Cardiac muscle cell (in vitro differentiated cells and primary cell): Measurements from ENCODE around the gene PLEKHF1. TPM values are rescaled to one million over a fixed set of nuclear protein-coding genes. Genes with fewer than 3 reads are reported as not detected.

ENCODE experiments used
- DNase-seq, 2 donors: peaks; one replicate each; pipeline versions ENCODE4 v3.0.0 to v3.0.0-alpha.2; 2010 to 2017; ENCODE audit warnings: low read depth in 1 of 2, low spot score in 1 of 2
- H3K27ac ChIP-seq: fragments of 200-600 bp; sonication (generic); 2 replicates; pipeline ENCODE4 v1.5.1; 2016
- H3K27me3 ChIP-seq: fragments of 200-600 bp; sonication (generic); 2 replicates; pipeline ENCODE4 v1.6.0; 2016; ENCODE audit warnings: control low read depth
- H3K36me3 ChIP-seq: fragments of 200-600 bp; sonication (generic); 2 replicates; pipeline ENCODE4 v1.5.1; 2016; ENCODE audit warnings: control low read depth
- H3K4me1 ChIP-seq: fragments of 200-600 bp; sonication (generic); 2 replicates; pipeline ENCODE4 v1.8.1; 2017; ENCODE audit warnings: low read depth, mild to moderate bottlenecking, mixed run types
- H3K4me3 ChIP-seq: fragments of 200-600 bp; sonication (generic); 2 replicates; pipeline ENCODE4 v1.5.1; 2016; ENCODE audit warnings: mild to moderate bottlenecking
- H3K9me3 ChIP-seq: fragments of 200-600 bp; sonication (generic); 2 replicates; pipeline ENCODE4 v1.5.1; 2017; ENCODE audit warnings: low read depth, mild to moderate bottlenecking, control low read depth
- polyA plus RNA-seq: library from polyadenylated mRNA; unstranded; fragments of >200 nt; fragmentation: Nextera tagmentation; extraction: Ambion mirVana; gene quantifications from 2 replicates; pipeline ENCODE4 v1.2.1, GENCODE V29; 2016
- total RNA-seq: library from RNA; depleted of rRNA; stranded (reverse); fragments of >200 nt; gene quantifications from 2 replicates; pipeline ENCODE4 v1.2.3, GENCODE V29; 2016
- TF ChIP-seq, protein P1 (sequence below): IDR thresholded peaks from 2 replicates; pipeline ENCODE4 v1.5.1; 2012; ENCODE audit warnings: low read depth, mild to moderate bottlenecking, low read length

PLEKHF1 gene
- total and polyA plus RNA-seq, 2 experiments from 2014 or later, result 2.3 to 3.0 TPM

DNA sequence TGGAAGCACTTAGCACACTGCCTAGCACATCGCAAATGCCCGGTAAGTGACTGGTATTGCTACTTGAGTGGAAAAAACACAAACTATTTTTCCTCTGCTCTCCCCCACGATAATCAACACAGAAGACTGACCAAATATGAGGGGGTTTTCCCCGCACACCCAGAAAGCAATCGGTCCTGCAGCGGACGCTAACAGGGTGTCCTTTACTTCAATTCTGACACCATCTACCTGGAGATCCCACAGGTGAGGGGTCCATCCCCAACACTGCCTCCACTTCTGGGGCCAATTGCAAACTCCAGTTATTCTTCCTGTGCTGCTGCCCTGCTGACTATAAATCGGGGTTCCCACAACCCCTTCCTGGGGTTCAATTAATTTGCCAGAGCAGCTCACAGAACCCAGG, 26.2 kb upstream of the PLEKHF1 start:
- Histone ChIP-seq H3K4me3 (no peak overlapping the region), H3K9me3 (no peaks in the 10 kb centered on the region), H3K27ac (no peak overlapping the region), H3K36me3 (no peaks in the 10 kb centered on the region), H3K4me1 (no peaks in the 10 kb centered on the region), H3K27me3 (no peaks in the 10 kb centered on the region)
- TF ChIP-seq, protein P1, sequence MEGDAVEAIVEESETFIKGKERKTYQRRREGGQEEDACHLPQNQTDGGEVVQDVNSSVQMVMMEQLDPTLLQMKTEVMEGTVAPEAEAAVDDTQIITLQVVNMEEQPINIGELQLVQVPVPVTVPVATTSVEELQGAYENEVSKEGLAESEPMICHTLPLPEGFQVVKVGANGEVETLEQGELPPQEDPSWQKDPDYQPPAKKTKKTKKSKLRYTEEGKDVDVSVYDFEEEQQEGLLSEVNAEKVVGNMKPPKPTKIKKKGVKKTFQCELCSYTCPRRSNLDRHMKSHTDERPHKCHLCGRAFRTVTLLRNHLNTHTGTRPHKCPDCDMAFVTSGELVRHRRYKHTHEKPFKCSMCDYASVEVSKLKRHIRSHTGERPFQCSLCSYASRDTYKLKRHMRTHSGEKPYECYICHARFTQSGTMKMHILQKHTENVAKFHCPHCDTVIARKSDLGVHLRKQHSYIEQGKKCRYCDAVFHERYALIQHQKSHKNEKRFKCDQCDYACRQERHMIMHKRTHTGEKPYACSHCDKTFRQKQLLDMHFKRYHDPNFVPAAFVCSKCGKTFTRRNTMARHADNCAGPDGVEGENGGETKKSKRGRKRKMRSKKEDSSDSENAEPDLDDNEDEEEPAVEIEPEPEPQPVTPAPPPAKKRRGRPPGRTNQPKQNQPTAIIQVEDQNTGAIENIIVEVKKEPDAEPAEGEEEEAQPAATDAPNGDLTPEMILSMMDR, result no peak
- no peak for DNase-seq

DNA sequence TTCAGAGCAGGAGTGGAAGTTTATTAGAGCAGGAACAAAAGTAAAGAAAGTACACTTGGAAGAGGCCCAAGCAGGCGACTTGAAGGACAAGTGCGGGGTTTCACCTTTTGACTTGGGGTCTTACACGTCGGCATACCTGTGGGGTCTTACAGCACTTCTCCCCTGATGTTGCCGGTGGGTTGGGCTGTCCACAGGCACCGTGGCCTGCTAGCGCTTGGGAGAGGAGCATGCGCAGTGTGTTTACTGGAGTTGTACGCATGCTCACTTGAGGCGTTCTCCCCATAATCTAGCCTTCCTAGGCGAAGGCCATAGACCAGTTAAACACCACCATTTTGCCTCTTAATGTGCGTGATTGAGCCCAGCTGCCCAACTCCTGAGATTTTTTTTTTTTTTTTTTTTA, 25.0 kb upstream of the PLEKHF1 start:
- no peaks in the 10 kb centered on the region for H3K36me3 ChIP-seq
- TF ChIP-seq, protein P1, result no peak
- H3K27me3 ChIP-seq, result no peaks in the 10 kb centered on the region
- no peaks in the 10 kb centered on the region for H3K9me3 ChIP-seq
- H3K27ac ChIP-seq, result no peak overlapping the region
- H3K4me1 ChIP-seq, result no peaks in the 10 kb centered on the region
- no peak overlapping the region for H3K4me3 ChIP-seq
- DNase-seq, result no peak

DNA sequence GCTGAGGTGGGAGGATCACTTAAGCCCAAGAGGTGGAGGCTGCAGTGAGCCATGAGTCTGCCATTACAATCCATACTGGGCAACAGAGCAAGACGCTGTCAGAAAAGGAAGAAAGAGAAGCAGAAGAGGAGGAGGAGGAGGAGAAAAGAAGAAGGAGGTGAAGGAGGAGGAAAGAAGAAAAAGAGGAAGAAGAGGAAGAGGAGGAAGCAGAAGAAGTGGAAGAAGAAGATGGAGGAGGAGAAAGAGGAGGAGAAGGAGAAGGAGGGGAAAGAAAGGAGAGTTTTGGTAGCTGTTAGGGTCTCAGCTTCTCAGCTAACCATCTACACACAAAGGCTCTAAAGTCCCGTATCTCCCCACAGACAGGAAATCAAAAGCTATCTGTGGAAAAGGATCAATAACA, 23.7 kb upstream of the PLEKHF1 start:
- TF ChIP-seq, protein P1, result no peak
- DNase-seq, result no peak
- Histone ChIP-seq H3K4me1 (no peaks in the 10 kb centered on the region), H3K27me3 (no peaks in the 10 kb centered on the region), H3K27ac (no peak overlapping the region), H3K36me3 (no peaks in the 10 kb centered on the region), H3K4me3 (no peak overlapping the region), H3K9me3 (no peaks in the 10 kb centered on the region)

DNA sequence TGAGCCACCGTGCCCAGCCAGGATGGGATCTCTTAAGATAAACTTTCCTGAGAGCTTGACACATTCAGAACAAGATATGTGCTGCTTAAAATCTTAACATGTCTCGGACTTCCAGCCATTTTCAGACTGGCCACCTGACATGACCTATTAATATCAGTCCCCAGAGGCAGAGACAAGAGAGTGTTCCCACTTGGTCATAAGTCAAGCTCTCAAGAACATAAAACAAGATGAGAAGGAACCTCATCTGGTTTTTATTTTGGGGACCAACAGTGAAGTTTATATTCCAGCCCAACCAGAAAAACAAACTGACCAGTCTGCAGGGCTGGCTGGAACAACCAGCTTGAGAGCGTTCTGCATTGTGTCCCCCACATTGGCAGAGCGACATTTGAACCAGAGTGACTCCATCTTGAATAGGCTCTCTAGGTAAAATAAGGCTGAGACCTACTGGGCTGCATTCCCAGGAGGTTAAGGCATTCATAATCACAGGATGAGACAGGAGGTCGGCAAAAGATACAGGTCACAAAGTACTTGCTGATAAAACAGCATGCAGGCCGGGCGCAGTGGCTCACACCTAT, 21.8 kb upstream of the PLEKHF1 start:
- Histone ChIP-seq H3K27ac (no peak overlapping the region), H3K4me3 (no peak overlapping the region), H3K9me3 (no peaks in the 10 kb centered on the region), H3K36me3 (no peaks in the 10 kb centered on the region), H3K27me3 (no peaks in the 10 kb centered on the region), H3K4me1 (no peaks in the 10 kb centered on the region)
- DNase-seq, result no peak
- TF ChIP-seq, protein P1, result no peak

DNA sequence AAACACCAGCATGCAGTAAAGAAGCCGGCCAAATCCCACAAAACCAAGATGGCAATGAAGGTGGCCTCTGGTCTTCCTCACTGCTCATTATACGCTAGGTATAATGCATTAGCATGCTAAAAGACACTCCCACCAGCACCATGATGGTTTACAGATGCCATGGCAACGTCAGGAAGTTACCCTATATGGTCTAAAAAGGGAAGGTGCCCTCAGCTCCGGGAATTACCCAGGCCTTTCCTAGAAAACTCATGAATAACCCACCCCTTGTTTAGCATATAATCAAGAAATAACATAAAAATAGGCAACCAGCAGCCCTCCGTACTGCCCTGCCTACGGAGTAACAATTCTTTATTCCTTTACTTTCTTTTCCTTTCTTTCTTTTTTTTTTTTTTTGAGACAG, 21.1 kb upstream of the PLEKHF1 start:
- no peak overlapping the region for H3K4me3 ChIP-seq
- no peaks in the 10 kb centered on the region for H3K27me3 ChIP-seq
- H3K27ac ChIP-seq, result no peak overlapping the region
- H3K9me3 ChIP-seq, result no peaks in the 10 kb centered on the region
- no peaks in the 10 kb centered on the region for H3K36me3 ChIP-seq
- H3K4me1 ChIP-seq, result no peaks in the 10 kb centered on the region
- no peak for DNase-seq
- TF ChIP-seq, protein P1, result no peak

DNA sequence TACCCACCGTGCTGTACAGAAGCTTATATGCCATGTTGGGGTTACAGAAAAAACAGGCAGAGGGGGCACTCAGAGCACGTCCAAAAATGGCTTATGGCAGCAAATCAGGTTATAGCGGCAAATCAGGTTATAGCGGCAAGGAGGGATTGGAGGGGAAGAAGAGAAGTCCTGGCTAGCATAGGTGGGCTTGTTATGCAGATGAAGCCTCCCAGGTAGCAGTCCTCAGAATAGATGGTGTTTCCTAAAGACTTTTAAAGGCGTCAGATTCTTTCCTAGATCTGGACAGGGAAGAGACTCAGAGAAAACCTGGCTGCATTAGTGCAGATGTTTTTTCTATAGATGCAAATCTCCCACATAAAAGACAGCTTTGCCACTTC, 19.8 kb upstream of the PLEKHF1 start:
- Histone ChIP-seq H3K9me3 (no peaks in the 10 kb centered on the region), H3K36me3 (no peaks in the 10 kb centered on the region), H3K27ac (no peak overlapping the region), H3K27me3 (no peaks in the 10 kb centered on the region), H3K4me3 (no peak overlapping the region), H3K4me1 (no peaks in the 10 kb centered on the region)
- TF ChIP-seq, protein P1, result no peak
- no peak for DNase-seq
